Panc1 (cell line): ENCODE results near the gene MRPL44. TPM values are rescaled to one million over a fixed set of nuclear protein-coding genes. Genes with fewer than 3 reads are reported as not detected.

Experiments
- ATAC-seq: fragments of 200-7000 bp; cut with Tn5 transposase; 2 replicates; pipeline ENCODE4 v1.9.1; 2020; ENCODE audit warnings: mild to moderate bottlenecking, moderate library complexity
- BruUV-seq: library from RNA; stranded (reverse); fragments of 400-500 nt; replicated peaks from 2 replicates; lab custom pipeline; 2021; lab: Mats Ljungman, UMichigan
- CTCF ChIA-PET: fragments of 300-600 bp; sonication (Branson Sonifier 250); formaldehyde crosslinking; loops from one replicate; lab custom pipeline; 2022; ENCODE audit warnings: antibody characterized with exemption; lab: Charles Lee
- POLR2A ChIA-PET: fragments of 300-600 bp; sonication (Branson Sonifier 250); formaldehyde crosslinking; loops from one replicate; lab custom pipeline; 2022; ENCODE audit warnings: antibody characterized with exemption; lab: Charles Lee
- DNase-seq: peaks from one replicate; pipeline ENCODE4 v3.0.0-alpha.2; 2010; ENCODE audit warnings: low read depth, low spot score
- H3K27ac ChIP-seq: 2 replicates; pipeline ENCODE4 v1.5.1; 2011; ENCODE audit warnings: mild to moderate bottlenecking, low read length, inconsistent platforms
- H3K27me3 ChIP-seq: fragments of 200-500 bp; sonication (Bioruptor generic); 2 replicates; pipeline ENCODE4 v1.6.0; 2014; ENCODE audit warnings: low read length, inconsistent platforms; ENCODE audit not compliant: control insufficient read depth, insufficient read depth
- H3K36me3 ChIP-seq: fragments of 200-500 bp; sonication (Bioruptor generic); 2 replicates; pipeline ENCODE4 v1.5.1; 2014; ENCODE audit warnings: inconsistent platforms, mild to moderate bottlenecking, low read length, moderate library complexity; ENCODE audit not compliant: control insufficient read depth, insufficient read depth
- H3K4me1 ChIP-seq: 2 replicates; pipeline ENCODE4 v1.5.1; 2011; ENCODE audit warnings: inconsistent platforms, mild to moderate bottlenecking, low read length, moderate library complexity; ENCODE audit not compliant: control insufficient read depth, insufficient read depth
- H3K4me3 ChIP-seq, 2 experiments: 2 replicates each; pipeline ENCODE4 v1.5.1; 2011 to 2012; ENCODE audit warnings: low read depth in 2 of 2, low read length in 2 of 2, mild to moderate bottlenecking in 2 of 2, inconsistent platforms in 1 of 2, moderate library complexity in 1 of 2
- H3K9me3 ChIP-seq: fragments of 200-500 bp; sonication (Bioruptor generic); 2 replicates; pipeline ENCODE4 v1.5.1; 2014; ENCODE audit warnings: low read depth, mild to moderate bottlenecking, inconsistent platforms, low read length, moderate library complexity; ENCODE audit not compliant: control insufficient read depth, insufficient read depth
- POLR2AphosphoS5 ChIP-seq: IDR thresholded peaks from 2 replicates; pipeline ENCODE4 v1.6.1; 2012; ENCODE audit warnings: mild to moderate bottlenecking, low read depth, low read length, moderate library complexity
- SIN3A ChIP-seq: IDR thresholded peaks from 2 replicates; pipeline ENCODE4 v1.6.1; 2012; ENCODE audit warnings: low read depth, mild to moderate bottlenecking, low read length, moderate library complexity, borderline replicate concordance; ENCODE audit not compliant: insufficient read depth
- TCF7L2 ChIP-seq: IDR thresholded peaks from 2 replicates; pipeline ENCODE4 v1.6.1; 2011; ENCODE audit warnings: mild to moderate bottlenecking, low read depth, low read length, inconsistent platforms
- in situ Hi-C: cut with HindIII; loops from 2 replicates; pipeline ENCODE4 v1.10.0; 2016; ENCODE audit warnings: low sequenced_read_pairs, low pct_unique_long_range_greater_than_20kb
- intact Hi-C: fragments of 100-400 bp; cut with micrococcal nuclease; formaldehyde crosslinking; loops from one replicate; pipeline ENCODE4 v1.10.0; 2022; ENCODE audit not compliant: unreplicated experiment
- total RNA-seq: library from RNA; stranded (reverse); gene quantifications from one replicate; pipeline ENCODE4 v1.2.1, GENCODE V29; 2021; ENCODE audit not compliant: unreplicated experiment
- TF ChIP-seq, protein P1 (sequence below), 2 experiments: IDR thresholded peaks; 2 replicates each; pipeline ENCODE4 v1.6.1; 2011 to 2012; ENCODE audit warnings: low read depth in 2 of 2, control low read depth in 1 of 2, low read length in 1 of 2, mild to moderate bottlenecking in 1 of 2, moderate library complexity in 1 of 2; ENCODE audit not compliant: insufficient read depth in 1 of 2
- TF ChIP-seq, protein P2 (sequence below): fragments of 450-650 bp; IDR thresholded peaks from 2 replicates; pipeline ENCODE4 v1.5.1; 2017; ENCODE audit warnings: mild to moderate bottlenecking

The MRPL44 gene
- total RNA-seq, 1 experiment from 2014 or later = 27.8 TPM

DNA sequence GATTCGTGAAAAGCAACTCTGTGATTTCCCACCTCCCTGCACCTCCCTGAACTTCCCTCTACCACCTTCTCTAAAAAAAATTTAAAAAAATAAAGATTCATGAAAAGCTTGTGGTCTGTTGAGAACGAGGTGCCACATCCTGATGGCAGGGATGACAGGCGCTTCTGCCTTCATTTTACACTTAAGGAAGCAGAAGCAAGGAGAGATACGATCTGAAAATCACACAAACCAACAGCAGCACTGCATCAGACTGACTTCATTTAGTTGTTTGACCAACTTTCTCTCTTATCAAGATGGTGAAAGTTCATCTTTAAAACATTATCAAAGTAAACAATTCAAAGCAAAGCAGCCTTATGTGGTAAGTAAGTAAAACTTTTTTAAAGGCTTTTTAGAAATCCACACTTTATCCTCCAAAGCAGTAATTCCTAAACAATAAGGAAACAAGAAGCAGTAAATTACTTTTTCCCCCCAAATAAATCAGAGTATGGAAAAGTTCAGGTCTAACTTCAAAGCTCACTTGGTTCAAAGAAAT lies 27.6 kb upstream of the MRPL44 start:
- no peak overlapping the region for H3K4me3 ChIP-seq
- H3K36me3 ChIP-seq = no peaks in the 10 kb centered on the region
- no peak overlapping the region for H3K27ac ChIP-seq
- H3K4me1 ChIP-seq = peaks cover 3% of the 10 kb centered on the region; the same call in 1 of the 2 replicates
- no peak for DNase-seq
- no peak for ATAC-seq
- ChIA-PET POLR2A (no interaction called here), CTCF (no interaction called here)
- TF ChIP-seq SIN3A (no peak), POLR2AphosphoS5 (no peak), TCF7L2 (no peak)
- TF ChIP-seq, protein P1, sequence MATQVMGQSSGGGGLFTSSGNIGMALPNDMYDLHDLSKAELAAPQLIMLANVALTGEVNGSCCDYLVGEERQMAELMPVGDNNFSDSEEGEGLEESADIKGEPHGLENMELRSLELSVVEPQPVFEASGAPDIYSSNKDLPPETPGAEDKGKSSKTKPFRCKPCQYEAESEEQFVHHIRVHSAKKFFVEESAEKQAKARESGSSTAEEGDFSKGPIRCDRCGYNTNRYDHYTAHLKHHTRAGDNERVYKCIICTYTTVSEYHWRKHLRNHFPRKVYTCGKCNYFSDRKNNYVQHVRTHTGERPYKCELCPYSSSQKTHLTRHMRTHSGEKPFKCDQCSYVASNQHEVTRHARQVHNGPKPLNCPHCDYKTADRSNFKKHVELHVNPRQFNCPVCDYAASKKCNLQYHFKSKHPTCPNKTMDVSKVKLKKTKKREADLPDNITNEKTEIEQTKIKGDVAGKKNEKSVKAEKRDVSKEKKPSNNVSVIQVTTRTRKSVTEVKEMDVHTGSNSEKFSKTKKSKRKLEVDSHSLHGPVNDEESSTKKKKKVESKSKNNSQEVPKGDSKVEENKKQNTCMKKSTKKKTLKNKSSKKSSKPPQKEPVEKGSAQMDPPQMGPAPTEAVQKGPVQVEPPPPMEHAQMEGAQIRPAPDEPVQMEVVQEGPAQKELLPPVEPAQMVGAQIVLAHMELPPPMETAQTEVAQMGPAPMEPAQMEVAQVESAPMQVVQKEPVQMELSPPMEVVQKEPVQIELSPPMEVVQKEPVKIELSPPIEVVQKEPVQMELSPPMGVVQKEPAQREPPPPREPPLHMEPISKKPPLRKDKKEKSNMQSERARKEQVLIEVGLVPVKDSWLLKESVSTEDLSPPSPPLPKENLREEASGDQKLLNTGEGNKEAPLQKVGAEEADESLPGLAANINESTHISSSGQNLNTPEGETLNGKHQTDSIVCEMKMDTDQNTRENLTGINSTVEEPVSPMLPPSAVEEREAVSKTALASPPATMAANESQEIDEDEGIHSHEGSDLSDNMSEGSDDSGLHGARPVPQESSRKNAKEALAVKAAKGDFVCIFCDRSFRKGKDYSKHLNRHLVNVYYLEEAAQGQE (IDR thresholded peaks at IDR 0.05; ENCODE audit: insufficient read depth in 1 of 2, low read depth in 2 of 2, low read length in 1 of 2) = no peak
- TF ChIP-seq, protein P2, sequence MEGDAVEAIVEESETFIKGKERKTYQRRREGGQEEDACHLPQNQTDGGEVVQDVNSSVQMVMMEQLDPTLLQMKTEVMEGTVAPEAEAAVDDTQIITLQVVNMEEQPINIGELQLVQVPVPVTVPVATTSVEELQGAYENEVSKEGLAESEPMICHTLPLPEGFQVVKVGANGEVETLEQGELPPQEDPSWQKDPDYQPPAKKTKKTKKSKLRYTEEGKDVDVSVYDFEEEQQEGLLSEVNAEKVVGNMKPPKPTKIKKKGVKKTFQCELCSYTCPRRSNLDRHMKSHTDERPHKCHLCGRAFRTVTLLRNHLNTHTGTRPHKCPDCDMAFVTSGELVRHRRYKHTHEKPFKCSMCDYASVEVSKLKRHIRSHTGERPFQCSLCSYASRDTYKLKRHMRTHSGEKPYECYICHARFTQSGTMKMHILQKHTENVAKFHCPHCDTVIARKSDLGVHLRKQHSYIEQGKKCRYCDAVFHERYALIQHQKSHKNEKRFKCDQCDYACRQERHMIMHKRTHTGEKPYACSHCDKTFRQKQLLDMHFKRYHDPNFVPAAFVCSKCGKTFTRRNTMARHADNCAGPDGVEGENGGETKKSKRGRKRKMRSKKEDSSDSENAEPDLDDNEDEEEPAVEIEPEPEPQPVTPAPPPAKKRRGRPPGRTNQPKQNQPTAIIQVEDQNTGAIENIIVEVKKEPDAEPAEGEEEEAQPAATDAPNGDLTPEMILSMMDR = no peak
- intact Hi-C loops = no loop called here
- H3K9me3 ChIP-seq = peaks cover 5% of the 10 kb centered on the region; the same call in 1 of the 2 replicates
- BruUV-seq = no TSS peak
- no peaks in the 10 kb centered on the region for H3K27me3 ChIP-seq
- in situ Hi-C loops = no loop called here

DNA sequence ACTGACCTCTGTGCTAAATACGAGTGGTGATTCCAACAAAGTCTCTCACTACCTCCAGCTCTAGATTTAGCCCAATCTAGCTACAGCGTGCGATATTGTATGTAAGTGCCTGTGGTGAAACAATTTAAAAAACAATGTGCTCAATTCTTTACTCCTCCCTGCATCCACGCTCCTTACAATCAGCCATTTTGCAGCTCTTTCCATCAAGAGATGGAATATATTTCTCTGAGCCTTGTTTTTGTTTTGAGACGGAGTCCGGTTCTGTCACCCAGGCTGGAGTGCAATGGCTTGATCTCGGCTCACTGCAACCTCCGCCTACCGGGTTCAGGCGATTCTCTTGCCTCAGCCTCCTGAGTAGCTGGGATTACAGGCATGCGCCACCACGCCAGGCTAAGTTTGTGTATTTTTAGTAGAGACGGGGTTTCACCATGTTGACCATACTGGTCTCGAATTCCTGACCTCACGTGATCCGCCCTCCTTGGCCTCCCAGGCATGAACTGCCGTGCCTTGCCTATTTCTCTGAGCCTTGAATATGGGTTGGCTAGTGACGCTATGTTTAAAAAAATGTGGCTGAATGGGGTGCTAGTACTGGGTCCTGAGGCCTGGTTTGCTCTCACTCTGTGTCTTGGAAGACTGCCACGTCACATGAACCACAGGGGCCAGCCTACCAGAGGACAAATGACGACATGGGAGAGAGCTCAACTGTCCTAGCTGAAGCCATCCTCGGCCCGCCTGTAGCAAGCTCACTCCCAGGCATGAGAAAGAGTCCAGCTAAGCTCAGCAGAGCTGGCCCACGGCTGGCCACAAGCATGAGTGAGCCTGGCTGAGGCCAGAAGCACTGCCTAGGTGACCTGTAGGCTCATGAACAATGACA lies 26.9 kb upstream of the MRPL44 start:
- ChIA-PET POLR2A (no interaction called here), CTCF (no interaction called here)
- Histone ChIP-seq H3K27me3 (no peaks in the 10 kb centered on the region), H3K4me1 (peaks cover 3% of the 10 kb centered on the region; the same call in 1 of the 2 replicates), H3K36me3 (no peaks in the 10 kb centered on the region), H3K4me3 (no peak overlapping the region), H3K27ac (no peak overlapping the region), H3K9me3 (peaks cover 5% of the 10 kb centered on the region; the same call in 1 of the 2 replicates)
- intact Hi-C loops (no loop called here), in situ Hi-C loops (no loop called here)
- ATAC-seq (peak; percentile 57; the same call in 1 of the 2 replicates), DNase-seq (no peak)
- TF ChIP-seq, protein P1 (IDR thresholded peaks at IDR 0.05; ENCODE audit: insufficient read depth in 1 of 2, low read depth in 2 of 2, low read length in 1 of 2) = no peak
- no peak for TF ChIP-seq POLR2AphosphoS5
- TF ChIP-seq, protein P2 = no peak
- BruUV-seq = no TSS peak
